Adrenal gland (tissue), 12 donors: ENCODE data around the gene LCE1B. TPM values are rescaled to one million over a fixed set of nuclear protein-coding genes. Genes with fewer than 3 reads are reported as not detected.

Experiments
- DNase-seq, 7 donors: peaks; one replicate each; pipeline ENCODE4 v3.0.0-alpha.2; 2019 to 2020
- H3K27ac ChIP-seq, 5 donors: fragments of 200-600 bp; sonication (generic) in 4 of 5; 1 replicate in 3 of 5; 2 replicates in 2 of 5; pipeline versions ENCODE4 v1.5.1 to v1.8.0; 2016 to 2020; ENCODE audit warnings: mild to moderate bottlenecking in 1 of 5
- H3K27me3 ChIP-seq: fragments of 200-600 bp; 2 replicates; pipeline ENCODE4 v1.8.0; 2021
- H3K36me3 ChIP-seq, 2 donors: fragments of 200-600 bp; replicated peaks in 1 of 2; 1 replicate in 1 of 2; 2 replicates in 1 of 2; pipeline versions ENCODE4 v1.5.1 to v1.8.0; 2018 to 2022
- H3K4me1 ChIP-seq, 2 donors: fragments of 200-600 bp; replicated peaks in 1 of 2; 1 replicate in 1 of 2; 2 replicates in 1 of 2; pipeline versions ENCODE4 v1.5.1 to v1.8.0; 2018 to 2021
- H3K4me3 ChIP-seq, 4 donors: fragments of 200-600 bp; sonication (generic) in 3 of 4; one replicate each; pipeline ENCODE4 v1.5.1; 2016 to 2018
- H3K9me3 ChIP-seq, 3 donors: fragments of 200-600 bp; sonication (generic) in 1 of 3; replicated peaks in 1 of 3; 1 replicate in 2 of 3; 2 replicates in 1 of 3; pipeline versions ENCODE4 v1.5.1 to v1.8.0; 2016 to 2021
- POLR2A ChIP-seq, 2 donors: fragments of 450-650 bp; IDR thresholded peaks; one replicate each; pipeline ENCODE4 v1.6.1; 2017; ENCODE audit warnings: antibody characterized with exemption in 2 of 2, mild to moderate bottlenecking in 2 of 2, moderate library complexity in 1 of 2
- WGBS, 4 donors: extraction: QIAGEN DNeasy Blood & Tissue Kit in 2 of 4; methylation state at CpG; one replicate each; pipeline versions ENCODE4 v1.1.5 to v1.1.7; 2013 to 2017; 5-methylcytosine and 5-hydroxymethylcytosine counted together
- intact Hi-C, 2 donors: fragments of 100-400 bp; cut with DNase I; formaldehyde crosslinking; loops; one replicate each; pipeline versions ENCODE4 v1.14.1 to v1.15.0; 2022 to 2023
- polyA plus RNA-seq, 3 donors: library from polyadenylated mRNA; stranded (reverse); fragments of 200-250 nt in 2 of 3; fragments of 350-450 nt in 1 of 3; fragmentation: Illumina TruSeq in 1 of 3; extraction: RNeasy Lipid Tissue Mini Kit (QIAGEN cat#74804) in 1 of 3; gene quantifications; one replicate each; pipeline ENCODE4 v1.2.3, GENCODE V29; 2013 to 2014
- total RNA-seq, 9 donors: library from RNA; depleted of rRNA in 4 of 9; stranded (reverse); fragments of >200 nt in 4 of 9; fragments of 120-200 nt in 1 of 9; fragmentation: NEBNext Ultra II Directional in 1 of 9; extraction: Animal tissue kit (Norgen Biotek cat#: 25700) in 1 of 9; gene quantifications; one replicate each; pipeline versions ENCODE4 v1.1.0 to v1.2.4, GENCODE V29; 2013 to 2023
- TF ChIP-seq, protein P1 (sequence below), 6 experiments: fragments of 450-650 bp in 4 of 6; fragments of 200-600 bp in 2 of 6; sonication (generic) in 1 of 6; IDR thresholded peaks; 1 replicate in 5 of 6; 2 replicates in 1 of 6; pipeline versions ENCODE4 v1.5.1 to v1.8.0; 2016 to 2021; ENCODE audit warnings: antibody characterized with exemption in 6 of 6, mild to moderate bottlenecking in 2 of 6, moderate library complexity in 1 of 6
- donor health status: healthy with polysubstance abuse.
- donor health status: Bipolar disorder and iron deficiency.
- donor health status: DM: yes; HTN: yes; CAD: no.
- donor health status: DM: no; HTN: no; CAD: no.
- donor health status: DM: no; HTN: no; CAD: no.
- donor health status: DM: yes; HTN: yes; CAD: no.

Gene LCE1B
- total and polyA plus RNA-seq, 12 donors: not detected

GRCh38 chr1:152827173-152827572 is 15.4 kb downstream of the LCE1B start, which contains the start of gene LCE1A:
Gene LCE1A, plus strand, starts transcription at chr1:152827473. Its CDS starts 0 bp downstream, at chr1:152827473.
- Histone ChIP-seq H3K9me3 (no peaks in the 10 kb centered on the region), H3K4me1 (no peaks in the 10 kb centered on the region), H3K4me3 (no peak within 1 kb of the TSS), H3K27ac (no peak within 1 kb of the TSS), H3K36me3 (no peaks in the 10 kb centered on the region), H3K27me3 (no peaks in the 10 kb centered on the region)
- 76 to 90% (median 80%) methylated on average over 2 of the region's 2 CpGs for WGBS, 4 donors
- intact Hi-C loops: no loop called here
- TF ChIP-seq, protein P1, sequence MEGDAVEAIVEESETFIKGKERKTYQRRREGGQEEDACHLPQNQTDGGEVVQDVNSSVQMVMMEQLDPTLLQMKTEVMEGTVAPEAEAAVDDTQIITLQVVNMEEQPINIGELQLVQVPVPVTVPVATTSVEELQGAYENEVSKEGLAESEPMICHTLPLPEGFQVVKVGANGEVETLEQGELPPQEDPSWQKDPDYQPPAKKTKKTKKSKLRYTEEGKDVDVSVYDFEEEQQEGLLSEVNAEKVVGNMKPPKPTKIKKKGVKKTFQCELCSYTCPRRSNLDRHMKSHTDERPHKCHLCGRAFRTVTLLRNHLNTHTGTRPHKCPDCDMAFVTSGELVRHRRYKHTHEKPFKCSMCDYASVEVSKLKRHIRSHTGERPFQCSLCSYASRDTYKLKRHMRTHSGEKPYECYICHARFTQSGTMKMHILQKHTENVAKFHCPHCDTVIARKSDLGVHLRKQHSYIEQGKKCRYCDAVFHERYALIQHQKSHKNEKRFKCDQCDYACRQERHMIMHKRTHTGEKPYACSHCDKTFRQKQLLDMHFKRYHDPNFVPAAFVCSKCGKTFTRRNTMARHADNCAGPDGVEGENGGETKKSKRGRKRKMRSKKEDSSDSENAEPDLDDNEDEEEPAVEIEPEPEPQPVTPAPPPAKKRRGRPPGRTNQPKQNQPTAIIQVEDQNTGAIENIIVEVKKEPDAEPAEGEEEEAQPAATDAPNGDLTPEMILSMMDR (IDR thresholded peaks at IDR 0.05): no peak
- TF ChIP-seq POLR2A (IDR thresholded peaks at IDR 0.05): no peak
- no peak for DNase-seq

GRCh38 chr1:152836870-152837269 is 25.1 kb downstream of the LCE1B start:
- no peak for TF ChIP-seq POLR2A (IDR thresholded peaks at IDR 0.05)
- TF ChIP-seq, protein P1 (IDR thresholded peaks at IDR 0.05): no peak
- WGBS, 4 donors: 37 to 52% (median 46%) methylated on average over 2 of the region's 2 CpGs
- Histone ChIP-seq H3K36me3 (no peaks in the 10 kb centered on the region), H3K27ac (no peak overlapping the region), H3K4me1 (no peaks in the 10 kb centered on the region), H3K9me3 (no peaks in the 10 kb centered on the region), H3K4me3 (no peak overlapping the region), H3K27me3 (no peaks in the 10 kb centered on the region)
- no peak for DNase-seq
- intact Hi-C loops: no loop called here

DNA sequence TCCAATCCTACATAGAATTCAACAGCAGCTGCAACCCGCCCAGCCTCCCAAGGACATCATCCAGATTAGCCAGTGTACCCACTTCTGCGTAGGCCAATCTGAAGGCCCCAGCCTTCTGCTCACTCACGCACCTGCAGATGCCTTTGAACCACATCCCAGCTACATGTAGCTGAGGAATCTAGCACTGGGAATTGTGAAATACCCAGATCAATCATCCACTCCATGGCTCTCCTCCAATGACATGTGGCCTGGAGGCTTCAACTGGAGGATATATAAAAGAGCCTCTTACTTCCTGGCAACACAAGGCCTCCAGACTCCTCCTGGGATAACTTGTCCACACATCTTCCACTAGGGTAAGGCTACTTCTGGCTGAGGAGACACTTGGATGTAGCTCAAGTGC is 30.8 kb downstream of the LCE1B start, which contains the start of gene LCE6A:
Gene LCE6A (plus strand): TSS at position 301 of the 400 bp plus-strand sequence. CDS start 665 bp downstream, outside the sequence.
- intact Hi-C loops: no loop called here
- no peaks in the 10 kb centered on the region for H3K36me3 ChIP-seq
- WGBS, 4 donors: 81 to 100% (median 84%) methylated on average over 1 to 3 of the region's 3 CpGs

GRCh38 chr1:152855661-152856060 is 43.9 kb downstream of the LCE1B start:
- no peaks in the 10 kb centered on the region for H3K4me1 ChIP-seq
- H3K36me3 ChIP-seq: no peaks in the 10 kb centered on the region
- H3K27ac ChIP-seq: no peak overlapping the region
- no peaks in the 10 kb centered on the region for H3K27me3 ChIP-seq
- no peak for DNase-seq
- no peak for TF ChIP-seq POLR2A (IDR thresholded peaks at IDR 0.05)
- TF ChIP-seq, protein P1 (IDR thresholded peaks at IDR 0.05): no peak
- intact Hi-C loops: no loop called here
- no peaks in the 10 kb centered on the region for H3K9me3 ChIP-seq
- H3K4me3 ChIP-seq: no peak overlapping the region
- 22 to 50% (median 43%) methylated on average over 2 of the region's 2 CpGs for WGBS, 4 donors

More for the DNA sequence above, 30.8 kb downstream of the LCE1B start, which contains the start of gene LCE6A:
- H3K4me1 ChIP-seq: no peaks in the 10 kb centered on the region
- no peak for TF ChIP-seq POLR2A (IDR thresholded peaks at IDR 0.05)
- no peak within 1 kb of the TSS for H3K4me3 ChIP-seq
- no peaks in the 10 kb centered on the region for H3K27me3 ChIP-seq
- DNase-seq: no peak
- no peaks in the 10 kb centered on the region for H3K9me3 ChIP-seq
- no peak within 1 kb of the TSS for H3K27ac ChIP-seq

DNA sequence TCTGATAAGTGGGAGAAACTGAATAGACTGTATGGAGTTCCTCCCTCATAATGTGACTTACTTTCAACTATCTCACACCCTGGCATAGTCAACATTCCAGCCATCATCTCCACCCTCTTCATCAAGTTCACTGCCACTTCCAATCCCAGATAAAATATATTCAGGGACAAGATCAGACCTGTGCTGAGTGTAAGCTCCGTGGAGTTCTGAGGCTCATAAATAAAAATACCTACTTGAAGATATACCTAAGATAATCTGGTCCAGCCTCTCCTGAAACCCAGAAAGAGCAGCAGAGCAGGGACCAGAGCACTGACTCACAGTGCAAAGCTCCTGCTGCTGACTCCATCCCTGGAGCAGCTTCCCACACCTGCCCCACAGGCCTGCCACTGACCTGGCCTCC is 46.3 kb downstream of the LCE1B start:
- no peak overlapping the region for H3K4me3 ChIP-seq
- intact Hi-C loops: no loop called here
- no peaks in the 10 kb centered on the region for H3K27me3 ChIP-seq
- no peak overlapping the region for H3K27ac ChIP-seq
- no peaks in the 10 kb centered on the region for H3K4me1 ChIP-seq
- DNase-seq: no peak
- no peaks in the 10 kb centered on the region for H3K36me3 ChIP-seq
- WGBS, 4 donors: 50 to 69% (median 59%) methylated on average over 1 of the region's 1 CpG
- no peaks in the 10 kb centered on the region for H3K9me3 ChIP-seq
- TF ChIP-seq POLR2A (IDR thresholded peaks at IDR 0.05): no peak
- TF ChIP-seq, protein P1 (IDR thresholded peaks at IDR 0.05): no peak
